ENCODE results near the gene ANKRD11. TPM values are rescaled to one million over a fixed set of nuclear protein-coding genes. Genes with fewer than 3 reads are reported as not detected.
"Not testable (repeated sequence)": the region's sequence is repeated elsewhere in the genome, so short reads cannot be mapped to it uniquely, and the experiment has no call there.

Gene ANKRD11
- total RNA-seq, 1 donor from 2014 or later, result 63.8 TPM

GRCh38 chr16:89393738-89394406 lies 96.5 kb downstream of the ANKRD11 start:
- peaks cover 65% of the 10 kb centered on the region for H3K4me1 ChIP-seq
- intact Hi-C loops (cut with micrococcal nuclease), result no loop called here
- no peak for TF ChIP-seq CTCF (IDR thresholded peaks at IDR 0.05; ENCODE audit: borderline replicate concordance)
- peak; percentile 76 for DNase-seq
- no peaks in the 10 kb centered on the region for H3K9me3 ChIP-seq (replicated peaks)
- no peaks in the 10 kb centered on the region for H3K36me3 ChIP-seq
- no peaks in the 10 kb centered on the region for H3K27me3 ChIP-seq (ENCODE audit: low read depth)
- peak overlapping the region; percentile 84 for H3K27ac ChIP-seq (replicated peaks)
- H3K4me3 ChIP-seq, result no peak overlapping the region

GRCh38 chr16:89392881-89393737 lies 97.3 kb downstream of the ANKRD11 start:
- Histone ChIP-seq H3K9me3 (replicated peaks) (no peaks in the 10 kb centered on the region), H3K36me3 (no peaks in the 10 kb centered on the region), H3K4me3 (no peak overlapping the region), H3K4me1 (peaks cover 65% of the 10 kb centered on the region), H3K27me3 (ENCODE audit: low read depth) (no peaks in the 10 kb centered on the region), H3K27ac (replicated peaks) (peak overlapping the region; percentile 84)
- no peak for DNase-seq
- TF ChIP-seq CTCF (IDR thresholded peaks at IDR 0.05; ENCODE audit: borderline replicate concordance), result no peak
- intact Hi-C loops (cut with micrococcal nuclease), result no loop called here

GRCh38 chr16:89390224-89390583 lies 100.2 kb downstream of the ANKRD11 start:
- H3K36me3 ChIP-seq; H3K4me3 ChIP-seq; DNase-seq; H3K9me3 ChIP-seq (replicated peaks); intact Hi-C loops (cut with micrococcal nuclease); H3K27ac ChIP-seq (replicated peaks); H3K27me3 ChIP-seq (ENCODE audit: low read depth): not testable (repeated sequence)
- peaks cover 61% of the 10 kb centered on the region for H3K4me1 ChIP-seq

- H3K27me3 ChIP-seq (ENCODE audit: low read depth); H3K27ac ChIP-seq (replicated peaks); intact Hi-C loops (cut with micrococcal nuclease); H3K4me3 ChIP-seq; DNase-seq; H3K9me3 ChIP-seq (replicated peaks); H3K36me3 ChIP-seq: not testable (repeated sequence)
- peaks cover 61% of the 10 kb centered on the region for H3K4me1 ChIP-seq
These were observed 100.7 kb downstream of the ANKRD11 start for GRCh38 chr16:89389504-89390223.

- no peaks in the 10 kb centered on the region for H3K27me3 ChIP-seq (ENCODE audit: low read depth)
- no peak overlapping the region for H3K4me3 ChIP-seq
- no peaks in the 10 kb centered on the region for H3K9me3 ChIP-seq (replicated peaks)
- no peak for TF ChIP-seq CTCF (IDR thresholded peaks at IDR 0.05; ENCODE audit: borderline replicate concordance)
- no peaks in the 10 kb centered on the region for H3K36me3 ChIP-seq
- intact Hi-C loops (cut with micrococcal nuclease), result no loop called here
- H3K4me1 ChIP-seq, result peaks cover 61% of the 10 kb centered on the region
- H3K27ac ChIP-seq (replicated peaks), result no peak overlapping the region
- DNase-seq, result no peak
These were observed 101.8 kb downstream of the ANKRD11 start for GRCh38 chr16:89388536-89388935.

- no peaks in the 10 kb centered on the region for H3K9me3 ChIP-seq (replicated peaks)
- intact Hi-C loops (cut with micrococcal nuclease), result no loop called here
- H3K27me3 ChIP-seq (ENCODE audit: low read depth), result no peaks in the 10 kb centered on the region
- H3K4me1 ChIP-seq, result peaks cover 66% of the 10 kb centered on the region
- H3K36me3 ChIP-seq, result no peaks in the 10 kb centered on the region
- no peak for TF ChIP-seq CTCF (IDR thresholded peaks at IDR 0.05; ENCODE audit: borderline replicate concordance)
- no peak overlapping the region for H3K27ac ChIP-seq (replicated peaks)
- no peak overlapping the region for H3K4me3 ChIP-seq
- DNase-seq, result no peak
These were observed 103.8 kb downstream of the ANKRD11 start for GRCh38 chr16:89386306-89387185.
